SW480 (cell line): ENCODE data around the gene STX8.

ENCODE experiments used
- DNase-seq: peaks from one replicate; pipeline ENCODE4 v3.0.0-alpha.2; 2016; ENCODE audit warnings: low spot score

STX8 gene

DNA sequence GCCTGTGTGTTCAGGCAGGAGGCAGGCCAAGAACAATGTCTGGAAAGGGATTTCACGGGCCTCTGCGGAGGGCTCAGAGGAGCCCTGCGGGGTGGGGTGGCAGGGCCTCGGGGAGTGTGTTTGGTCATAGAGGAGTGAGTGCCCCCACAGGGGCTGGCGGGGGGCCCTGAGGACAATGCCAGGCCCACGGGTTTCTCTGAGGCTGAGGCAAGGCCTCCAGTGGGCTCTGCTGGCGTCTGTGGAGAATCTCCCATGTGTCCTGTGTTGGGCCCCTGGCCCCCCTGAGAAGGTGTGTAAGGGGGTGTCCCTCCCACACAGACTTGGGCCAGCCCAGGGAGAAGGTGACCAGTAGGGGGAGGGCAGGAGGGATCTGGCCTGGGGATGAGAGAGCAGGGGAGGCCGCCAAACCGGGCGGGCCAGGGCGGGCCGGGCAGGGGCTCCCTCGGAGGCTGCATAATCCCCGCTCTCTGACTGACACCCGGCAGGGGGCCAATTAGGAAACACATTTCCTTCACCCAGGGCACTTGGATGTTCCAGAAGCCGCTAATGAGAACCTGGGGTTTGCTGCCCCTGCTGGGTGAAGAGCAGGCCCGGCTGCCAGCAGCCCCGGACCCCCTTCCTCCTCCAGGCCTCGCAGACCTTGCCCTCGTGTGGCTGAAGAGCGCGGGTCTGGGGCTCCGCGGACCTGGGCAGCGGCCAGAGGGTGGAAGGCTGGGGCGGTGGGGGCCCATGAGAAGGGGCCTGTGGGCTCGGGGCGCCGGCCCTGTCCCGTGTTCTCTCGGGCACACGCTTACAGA is 350.1 kb downstream of the STX8 start:
- no peak for DNase-seq

DNA sequence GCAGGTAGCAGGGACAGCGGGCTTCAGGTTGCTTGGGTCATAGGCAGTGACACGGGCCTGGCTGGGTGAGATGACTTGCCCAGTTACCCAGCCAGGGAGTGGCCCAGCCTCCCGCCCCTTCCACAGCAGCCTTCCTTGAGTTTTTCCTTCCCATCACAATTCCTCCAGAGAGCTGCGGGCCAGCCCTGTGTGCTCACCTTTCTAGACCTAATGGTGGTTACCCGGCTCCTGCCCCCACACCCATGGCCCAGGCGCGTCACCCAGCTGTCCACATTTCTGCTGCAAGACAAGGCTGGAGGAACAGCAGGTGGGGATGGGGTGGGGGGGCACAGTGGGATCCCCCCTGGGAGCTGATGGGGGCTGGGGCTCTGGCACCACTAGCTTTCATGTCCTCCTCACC is 351.1 kb downstream of the STX8 start:
- no peak for DNase-seq

DNA sequence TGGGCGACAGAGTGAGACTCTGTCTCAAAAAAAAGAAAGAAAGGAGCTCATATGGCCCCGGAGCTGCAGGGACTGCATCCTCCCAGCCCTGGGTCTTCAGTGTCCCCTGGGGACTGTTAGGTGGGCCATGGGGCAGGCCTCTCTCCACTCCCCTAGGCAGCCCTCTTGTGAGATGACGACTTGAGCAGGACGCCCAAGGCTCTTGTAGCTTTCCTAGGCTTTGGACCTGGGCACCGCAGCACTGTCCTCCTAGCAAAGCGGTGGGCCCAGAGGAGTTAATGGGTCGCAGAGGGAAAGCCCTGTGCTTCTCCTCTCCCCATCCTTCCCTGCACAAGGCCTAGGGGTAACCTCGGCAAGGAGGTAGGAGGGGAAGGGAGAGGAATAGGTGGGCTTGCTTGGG is 352.1 kb downstream of the STX8 start:
- no peak for DNase-seq

DNA sequence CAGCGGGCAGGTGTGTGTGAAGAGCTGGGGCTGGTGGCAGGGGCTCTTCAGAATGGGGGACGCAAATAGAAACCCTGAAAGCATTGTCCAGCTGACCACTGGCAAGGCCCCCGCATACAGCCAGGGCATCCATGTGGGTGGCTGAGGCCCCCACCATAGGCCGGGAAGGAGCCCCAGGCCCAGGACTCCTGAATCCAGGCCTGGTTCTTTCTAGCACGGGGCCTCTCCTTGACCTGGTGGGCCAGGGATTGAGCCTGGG is 353.8 kb downstream of the STX8 start:
- no peak for DNase-seq

DNA sequence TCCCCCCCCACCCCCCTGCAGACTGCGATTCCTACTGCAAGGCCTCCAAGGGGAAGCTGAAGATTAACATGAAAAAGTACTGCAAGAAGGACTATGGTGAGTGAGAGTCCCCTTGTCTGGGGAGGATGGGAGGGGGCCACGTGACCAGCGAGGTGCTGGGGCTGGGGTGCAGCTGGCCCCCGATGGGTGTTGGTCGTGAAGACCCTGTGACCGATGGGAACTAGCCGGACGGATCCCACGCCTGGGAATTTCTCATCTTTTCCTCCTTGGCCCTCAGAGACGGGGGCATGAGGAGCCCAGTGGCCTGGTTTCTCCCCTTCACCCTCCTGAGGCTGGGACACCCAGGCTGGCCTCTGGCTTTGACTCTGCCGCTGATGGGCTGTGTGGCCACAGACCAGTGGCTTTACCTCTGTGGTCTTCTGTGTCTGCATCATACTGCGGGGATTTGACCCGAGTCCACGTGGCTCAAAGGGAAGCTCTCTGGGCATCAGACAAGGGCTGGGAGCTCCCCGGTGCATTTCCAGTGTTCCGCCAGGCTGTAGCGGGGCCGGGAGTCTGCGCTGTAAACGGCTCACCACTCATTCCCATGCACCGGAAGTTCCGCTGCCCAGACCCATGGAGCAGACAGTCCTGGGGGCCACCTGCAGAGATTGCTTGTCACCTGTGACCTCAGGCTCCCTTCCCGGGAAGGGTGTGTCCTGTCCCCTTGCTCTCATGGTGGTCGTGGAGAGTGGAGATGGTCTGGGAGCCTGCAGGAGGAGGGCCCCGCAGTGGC is 354.3 kb downstream of the STX8 start:
- no peak for DNase-seq

DNA sequence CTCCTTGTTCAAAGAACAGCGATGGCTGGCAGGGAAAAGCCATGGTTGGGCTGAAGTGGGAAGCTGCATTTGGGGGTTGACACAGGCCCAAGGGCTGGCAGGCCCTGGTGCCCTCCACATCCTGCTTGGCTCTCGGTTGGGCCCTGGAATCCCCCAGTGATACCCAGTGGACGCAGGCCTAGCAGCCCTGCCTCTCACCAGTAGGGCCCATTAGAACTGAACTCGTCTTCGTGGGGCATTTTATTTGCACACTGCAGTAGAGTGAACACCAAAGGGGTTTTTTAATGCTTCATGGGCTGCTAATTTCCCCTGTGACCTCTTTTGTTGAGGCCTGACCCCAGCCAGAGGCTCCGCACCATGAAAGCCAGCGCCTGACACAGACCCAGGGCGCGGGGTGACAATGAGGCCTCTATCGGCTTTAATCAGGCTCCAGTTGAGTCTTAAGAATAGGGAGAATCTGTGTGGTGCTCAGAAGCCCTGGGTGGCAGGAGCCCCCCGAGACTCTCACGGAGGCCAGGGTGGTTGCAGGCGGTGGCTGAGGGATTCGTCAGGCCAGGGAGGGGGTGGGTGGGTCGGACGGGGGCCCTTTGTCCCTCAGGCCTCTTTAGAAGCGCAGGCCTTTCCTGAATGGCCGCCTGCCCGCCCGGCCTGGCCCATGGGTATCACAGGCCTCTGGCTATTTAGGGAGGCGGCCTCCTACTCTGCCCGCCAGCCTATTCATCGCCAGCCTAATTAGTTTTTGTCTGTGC is 355.0 kb downstream of the STX8 start:
- DNase-seq = no peak

DNA sequence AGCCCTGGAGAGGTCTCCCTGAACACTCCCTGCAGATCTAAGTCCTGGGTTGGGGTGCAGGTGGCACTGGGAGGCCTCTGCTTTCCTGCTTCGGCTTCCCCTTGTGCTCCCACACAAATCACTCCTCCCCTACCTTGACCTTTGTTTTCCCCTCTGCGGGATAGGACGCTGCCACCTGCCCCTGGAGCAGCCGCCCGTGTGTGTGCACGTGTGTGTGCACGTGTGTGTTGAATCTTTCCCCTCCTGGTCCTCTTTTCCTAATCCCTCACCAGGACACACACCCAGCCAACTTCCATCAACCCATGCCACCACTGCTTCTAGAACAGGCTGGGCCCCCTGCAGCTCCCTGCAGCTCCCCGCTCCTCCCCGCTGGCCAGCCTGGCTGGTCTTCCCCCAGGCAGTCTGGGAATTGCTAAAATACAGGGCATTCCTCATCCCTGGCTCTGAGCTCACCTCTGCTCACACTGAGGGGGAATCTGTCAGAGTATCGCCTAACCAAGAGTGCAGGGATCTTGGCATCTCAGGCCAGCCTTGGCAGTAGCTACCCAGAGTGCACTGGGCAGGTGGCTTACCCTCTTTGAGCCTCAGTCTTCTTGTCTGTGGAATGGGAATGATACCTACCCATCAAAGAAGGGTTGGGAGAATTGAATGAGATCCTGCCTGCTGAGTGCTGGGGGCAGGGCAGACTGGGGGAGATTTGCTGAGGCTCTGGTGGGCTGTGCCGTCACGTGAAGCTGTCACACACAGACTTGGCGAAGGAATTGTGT is 355.8 kb downstream of the STX8 start:
- no peak for DNase-seq

DNA sequence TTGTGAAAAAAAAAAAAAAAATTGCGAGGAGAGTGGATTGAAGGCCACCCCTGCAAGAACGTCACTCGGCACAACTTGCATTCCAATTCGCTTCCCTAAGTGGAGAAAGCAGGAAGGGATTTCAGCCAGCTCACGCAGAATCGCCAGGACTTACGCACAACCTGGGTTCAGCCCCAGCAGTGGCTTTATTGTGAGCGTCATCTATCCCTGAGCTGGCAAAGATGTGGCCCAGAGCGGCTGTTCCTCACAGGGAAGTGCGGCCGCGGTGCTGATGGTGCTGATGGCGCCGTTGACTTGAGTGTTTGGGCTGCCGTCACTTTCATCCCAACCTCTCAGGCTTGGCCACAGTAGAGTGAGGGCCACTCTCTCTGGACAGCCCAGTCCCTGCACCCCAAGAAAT is 356.7 kb downstream of the STX8 start:
- no peak for DNase-seq

DNA sequence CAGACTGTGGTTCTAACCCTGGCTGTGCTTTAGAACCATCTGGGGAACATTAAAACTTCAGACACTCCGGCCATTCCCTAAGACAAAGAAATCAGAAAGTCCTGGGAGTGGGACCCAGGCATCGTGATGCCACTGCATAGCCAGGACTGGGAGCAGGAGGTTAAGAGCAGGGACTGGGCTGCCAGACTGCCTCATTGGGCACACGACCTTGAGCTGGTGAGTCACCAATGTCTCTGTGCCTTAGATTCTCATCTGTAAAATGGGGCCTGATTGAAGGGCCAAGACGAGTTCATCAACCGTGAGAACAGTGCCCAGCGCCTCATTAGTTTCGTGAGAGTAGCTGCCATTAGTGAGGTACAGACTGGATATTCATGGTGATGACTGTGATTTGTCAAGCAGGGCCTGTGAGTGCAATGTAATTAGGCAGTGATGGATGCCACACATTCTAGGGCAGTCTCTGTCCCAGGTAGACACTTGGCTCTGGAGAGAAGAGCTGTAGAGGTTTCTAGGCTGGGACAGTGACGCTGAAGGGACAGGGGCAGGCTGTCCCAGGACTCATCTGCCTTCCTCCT is 357.5 kb downstream of the STX8 start:
- no peak for DNase-seq

DNA sequence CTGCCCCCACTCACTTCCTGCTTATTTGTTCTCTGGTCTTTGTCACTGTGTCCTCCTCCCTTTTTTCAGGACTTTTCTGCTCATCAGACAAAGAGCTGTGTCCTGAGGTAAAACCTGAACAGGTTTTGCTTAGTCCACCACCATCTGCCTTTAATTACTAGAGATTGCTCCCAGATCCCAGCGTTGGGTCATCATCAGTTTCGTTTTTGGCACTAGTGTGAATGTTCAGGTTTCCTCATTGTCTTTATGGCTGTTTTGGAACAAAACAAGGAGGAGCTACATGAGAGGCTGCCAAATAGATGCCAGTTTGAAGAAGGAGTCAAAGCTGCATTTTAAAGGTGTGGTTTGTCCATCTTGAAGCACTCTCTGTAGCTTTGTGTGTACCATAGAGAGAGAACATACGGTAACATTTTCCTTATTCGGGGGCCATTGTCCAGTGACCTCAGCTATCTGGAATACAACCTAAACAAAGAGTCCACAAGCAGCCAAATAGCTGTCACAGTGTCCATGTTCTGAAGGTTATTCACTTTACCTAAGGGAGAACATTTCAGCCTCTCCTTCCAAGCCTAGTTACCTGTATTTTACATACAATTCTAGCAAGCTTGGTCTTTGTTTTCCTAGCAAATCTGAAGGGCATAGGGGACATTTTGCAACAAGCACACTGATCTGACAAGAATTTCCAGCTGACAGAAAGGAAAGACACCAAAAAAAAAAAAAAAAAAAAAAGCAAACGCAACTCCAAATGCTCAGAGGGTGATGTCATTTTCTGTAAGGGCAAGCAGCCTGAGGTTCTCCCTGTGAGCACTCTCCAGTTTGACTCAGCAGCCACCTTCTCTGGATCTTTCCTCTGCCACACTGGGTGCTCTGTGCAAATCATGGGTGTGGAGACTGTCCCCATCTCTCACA is 358.2 kb downstream of the STX8 start:
- no peak for DNase-seq

DNA sequence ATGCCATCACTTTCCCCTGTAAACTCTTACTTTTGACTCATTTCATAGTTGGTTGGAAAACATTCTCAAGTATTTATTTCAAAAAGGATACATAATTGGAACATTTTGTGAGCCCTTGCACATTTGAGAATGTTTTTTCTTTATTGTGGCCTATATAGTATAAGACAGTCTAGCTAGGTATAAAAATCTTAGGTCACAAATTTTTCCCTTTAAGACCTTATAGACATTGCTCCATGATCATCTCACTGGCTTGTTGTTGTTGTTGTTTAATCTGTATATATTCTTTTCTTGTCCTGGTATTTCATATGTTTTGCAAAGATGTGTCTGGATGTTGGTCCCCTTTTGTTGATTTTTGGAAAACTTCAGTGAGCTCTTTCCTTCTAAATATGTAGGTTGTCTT is 360.2 kb downstream of the STX8 start:
- no peak for DNase-seq

DNA sequence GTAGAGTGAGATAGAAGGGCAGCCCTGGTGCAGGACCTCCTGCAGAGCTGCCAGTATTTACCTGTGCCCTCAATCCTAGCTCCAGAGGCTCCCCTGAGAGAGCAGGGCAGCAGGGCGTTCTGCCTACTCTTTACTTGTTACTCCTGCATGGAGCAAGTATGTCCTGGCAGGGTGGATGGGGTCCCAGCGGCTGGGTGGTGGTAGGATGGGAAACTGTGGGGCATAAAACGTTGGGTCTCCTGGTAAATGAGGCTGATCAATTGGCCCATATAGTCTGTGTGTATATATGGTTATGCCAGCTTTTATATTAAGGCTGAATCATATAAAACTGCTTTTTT is 362.3 kb downstream of the STX8 start:
- no peak for DNase-seq

DNA sequence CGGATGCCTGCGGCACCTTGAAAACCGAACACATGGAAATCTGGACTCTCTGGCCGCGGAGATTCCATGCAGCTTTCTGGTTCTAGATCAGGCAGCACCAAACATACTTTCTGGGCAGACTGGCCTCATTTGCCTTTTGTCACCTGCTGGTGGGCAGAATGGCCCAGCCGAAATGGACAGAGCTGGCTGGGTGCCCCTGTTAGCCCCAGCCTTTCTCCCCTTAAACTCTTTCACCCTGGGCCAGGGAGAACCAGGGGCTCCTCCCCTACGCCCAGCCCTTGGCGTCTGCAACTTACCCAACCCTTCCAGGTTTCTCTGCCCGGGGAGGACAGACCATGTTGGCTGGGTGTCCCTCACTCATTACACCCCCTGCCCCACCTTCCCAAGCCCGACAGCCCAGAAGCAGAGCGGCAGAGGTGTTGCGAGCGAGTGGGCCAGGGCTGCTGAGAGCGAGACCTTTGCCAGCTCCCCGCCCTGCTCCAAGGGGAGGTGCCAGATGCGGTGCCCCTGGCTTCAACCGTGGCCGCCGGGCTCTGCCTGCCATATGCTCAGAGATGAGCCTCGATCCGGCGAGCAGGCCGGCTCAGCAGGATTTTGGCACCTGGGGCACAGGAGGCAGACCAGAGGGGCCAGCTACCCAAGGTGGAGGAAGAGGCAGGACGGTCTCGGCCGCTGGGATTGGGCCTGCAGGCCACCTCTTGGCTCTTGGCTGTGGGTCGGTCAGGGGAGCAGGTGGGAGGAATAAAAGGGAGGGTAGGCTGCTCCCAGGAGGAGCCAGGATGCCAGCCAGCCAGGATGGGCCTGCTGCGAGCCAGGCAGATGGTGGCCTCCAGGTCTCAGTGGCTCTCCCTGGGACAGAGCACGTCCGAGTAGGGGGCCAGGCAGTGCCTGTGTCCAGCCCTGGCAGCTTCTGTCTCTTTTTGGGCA is 363.0 kb downstream of the STX8 start:
- DNase-seq = no peak

DNA sequence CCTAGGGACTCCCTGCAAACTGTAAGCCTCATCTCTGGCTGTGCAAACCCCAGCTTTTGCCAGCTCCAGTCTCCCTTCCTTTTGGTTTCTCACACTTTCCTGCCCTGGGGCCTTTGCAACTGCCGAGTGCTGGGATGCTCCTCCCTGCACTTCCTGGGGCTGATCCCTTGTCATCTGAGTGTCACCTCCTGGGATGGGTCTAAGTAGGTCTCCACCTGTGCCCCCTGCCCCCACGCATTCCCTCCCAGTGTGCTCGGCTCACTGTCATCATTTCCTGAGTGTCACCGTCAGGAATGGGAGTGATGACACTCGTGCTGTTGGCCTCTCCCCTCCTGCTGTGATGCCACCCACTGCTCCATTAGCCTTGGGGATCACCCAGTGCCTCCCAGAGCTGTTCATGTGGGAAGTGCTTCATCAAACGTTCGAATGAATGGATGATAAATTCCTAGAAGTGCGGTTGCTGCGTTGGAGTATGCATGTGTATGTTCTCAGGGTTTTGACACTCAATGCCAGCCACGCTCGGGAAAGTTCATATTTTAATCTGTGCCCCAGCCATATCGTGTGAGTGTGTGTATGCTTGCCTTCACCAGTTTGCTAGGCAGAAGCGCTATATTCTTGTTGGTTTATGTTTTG is 364.4 kb downstream of the STX8 start:
- no peak for DNase-seq

DNA sequence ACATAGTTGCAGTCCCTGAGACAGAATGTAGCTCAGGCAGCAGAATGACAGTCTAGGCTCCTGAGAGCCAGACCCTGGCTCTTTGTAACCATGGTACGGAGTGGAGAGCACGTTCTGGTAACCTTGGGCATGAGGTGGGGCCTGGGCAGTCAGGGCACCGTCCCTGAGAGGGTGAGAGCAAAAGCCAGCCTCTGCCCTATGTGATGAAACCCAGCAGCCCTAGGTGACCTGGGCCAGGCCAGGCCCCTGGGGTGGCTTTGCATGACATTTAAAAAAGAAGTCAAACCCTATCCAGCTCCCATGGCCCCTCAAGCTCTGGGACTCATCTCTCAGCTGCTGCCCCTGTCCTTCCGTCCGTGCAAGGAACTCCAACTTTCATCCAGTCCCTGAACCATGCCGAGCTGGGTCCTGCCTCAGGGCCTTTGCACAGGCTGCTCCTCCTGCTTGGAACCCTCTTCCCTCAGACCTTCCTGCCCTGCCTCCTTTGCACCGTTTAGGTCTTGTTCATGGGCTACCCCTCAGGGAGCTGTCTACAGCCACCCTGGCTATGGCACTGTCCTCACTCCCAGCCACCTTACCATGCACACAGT is 365.7 kb downstream of the STX8 start:
- no peak for DNase-seq

DNA sequence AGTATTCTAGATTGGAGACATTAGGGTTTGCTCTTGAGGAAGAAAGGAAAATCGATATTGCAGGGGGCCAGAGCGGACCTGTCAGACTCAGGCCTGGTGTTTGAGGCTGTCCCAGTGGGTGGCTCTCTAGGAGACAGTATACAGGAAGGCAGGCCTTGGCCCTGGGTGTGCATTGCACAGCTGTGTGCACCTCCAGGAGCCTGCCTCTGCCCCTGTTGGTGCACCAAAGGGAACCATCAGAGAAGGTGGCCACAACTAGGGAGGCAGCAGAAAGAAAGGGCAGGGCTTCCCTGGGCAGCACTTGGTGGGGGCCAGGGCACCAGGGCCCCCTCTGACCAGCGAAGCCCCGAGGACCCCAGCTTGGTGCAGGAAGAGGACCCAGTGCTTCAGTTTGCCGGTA is 366.3 kb downstream of the STX8 start:
- DNase-seq = no peak

DNA sequence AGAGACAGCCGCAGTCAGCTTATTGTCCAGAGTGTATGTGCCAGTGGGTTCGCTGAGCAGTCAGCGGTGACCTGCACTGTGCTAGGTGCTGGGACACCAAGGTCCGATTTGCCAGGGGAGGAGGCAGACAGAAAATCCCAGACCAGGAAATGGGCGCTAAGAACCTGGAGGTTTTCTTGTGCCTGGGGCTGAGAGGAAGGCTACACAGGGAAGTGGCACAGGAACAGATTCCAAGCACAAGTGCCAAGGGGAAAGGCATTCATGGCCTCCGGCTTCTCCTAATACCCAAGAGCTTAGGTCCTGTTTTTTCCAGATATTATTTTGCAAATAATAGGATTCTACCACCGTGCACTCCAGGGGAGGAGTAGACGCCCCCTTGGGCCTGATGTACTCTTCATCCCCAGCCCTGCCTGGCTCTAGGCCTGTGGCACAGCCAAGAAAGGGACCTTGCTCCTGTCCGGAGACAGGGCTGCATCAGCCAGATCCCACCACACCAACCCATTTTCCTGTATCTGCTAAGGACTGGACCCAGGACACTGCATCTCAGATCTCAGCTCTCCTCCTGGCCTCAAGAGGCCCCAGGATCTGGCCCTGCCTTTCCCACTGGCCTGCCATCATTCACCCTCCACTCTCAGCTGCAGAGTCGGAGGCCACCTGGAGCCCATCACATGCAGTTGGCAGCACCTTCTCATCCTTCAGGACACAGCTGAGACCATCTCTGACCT is 367.1 kb downstream of the STX8 start:
- no peak for DNase-seq

DNA sequence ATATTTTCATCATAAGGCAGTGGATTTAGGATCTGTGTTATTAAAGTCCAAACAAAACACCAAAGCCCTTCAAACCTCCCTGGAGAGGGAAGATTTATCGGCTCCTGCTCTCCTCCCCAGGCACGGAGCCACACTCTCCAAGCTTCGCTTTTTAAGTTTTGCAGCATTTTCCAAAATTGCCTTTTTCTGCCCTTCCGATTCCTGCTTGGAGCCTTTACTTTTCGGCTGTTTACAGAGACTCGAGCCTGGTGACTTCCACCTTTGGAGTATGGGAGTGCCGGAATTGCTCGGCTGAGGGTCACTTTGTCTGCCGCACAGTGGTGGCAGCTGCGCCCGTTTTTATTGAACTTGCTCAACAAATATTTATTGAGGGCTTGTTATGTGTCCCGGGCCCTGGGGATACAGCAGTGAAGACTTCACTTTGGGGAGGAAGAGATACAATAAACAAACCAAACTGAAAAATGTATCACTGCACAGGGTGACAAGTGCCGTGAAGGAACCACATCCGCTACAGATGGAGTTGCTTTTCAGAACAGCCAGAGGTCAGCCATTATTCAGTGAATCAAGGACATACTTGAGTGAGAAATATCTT is 368.8 kb downstream of the STX8 start:
- DNase-seq = no peak
